ACC112 (cell line): ENCODE data around the gene RTRAF.

Experiments
- H2AFZ ChIP-seq: fragments of 200-600 bp; sonication (generic); one replicate; pipeline ENCODE4 v1.6.0; 2017; ENCODE audit warnings: antibody characterized with exemption, low read length; ENCODE audit not compliant: unreplicated experiment
- H3K27ac ChIP-seq: fragments of 200-600 bp; sonication (generic); 2 replicates; pipeline ENCODE4 v1.5.1; 2014; ENCODE audit warnings: low read depth, mild to moderate bottlenecking, antibody characterized with exemption, low read length, moderate library complexity
- H3K27me3 ChIP-seq: fragments of 200-600 bp; sonication (generic); 2 replicates; pipeline ENCODE4 v1.6.1; 2014; ENCODE audit warnings: mild to moderate bottlenecking, antibody characterized with exemption, low read length, moderate library complexity, mixed read lengths; ENCODE audit not compliant: insufficient read depth
- H3K36me3 ChIP-seq: fragments of 200-600 bp; sonication (generic); 2 replicates; pipeline ENCODE4 v1.6.1; 2016; ENCODE audit warnings: mild to moderate bottlenecking, antibody characterized with exemption, low read length, moderate library complexity, mixed read lengths; ENCODE audit not compliant: insufficient read depth
- H3K4me1 ChIP-seq: fragments of 200-600 bp; sonication (generic); one replicate; pipeline ENCODE4 v1.6.1; 2016; ENCODE audit warnings: low read length, mixed read lengths; ENCODE audit not compliant: insufficient read depth, unreplicated experiment, control insufficient read depth
- H3K4me3 ChIP-seq: fragments of 200-600 bp; sonication (generic); 2 replicates; pipeline ENCODE4 v1.5.1; 2014; ENCODE audit warnings: mild to moderate bottlenecking, low read depth, low read length
- H3K79me2 ChIP-seq: fragments of 200-600 bp; sonication (generic); one replicate; pipeline ENCODE4 v1.6.0; 2016; ENCODE audit warnings: low read length; ENCODE audit not compliant: control insufficient read depth, unreplicated experiment, insufficient read depth

RTRAF gene

GRCh38 chr14:52007637-52008036 is 18.3 kb downstream of the RTRAF start:
- Histone ChIP-seq H3K27me3 (no peaks in the 10 kb centered on the region), H3K79me2 (peaks cover 15% of the 10 kb centered on the region), H3K4me1 (peaks cover 42% of the 10 kb centered on the region), H3K27ac (peak overlapping the region; percentile 98; the same call in 1 of the 2 replicates), H3K36me3 (peaks cover 85% of the 10 kb centered on the region), H2AFZ (no peak overlapping the region), H3K4me3 (no peak overlapping the region)

DNA sequence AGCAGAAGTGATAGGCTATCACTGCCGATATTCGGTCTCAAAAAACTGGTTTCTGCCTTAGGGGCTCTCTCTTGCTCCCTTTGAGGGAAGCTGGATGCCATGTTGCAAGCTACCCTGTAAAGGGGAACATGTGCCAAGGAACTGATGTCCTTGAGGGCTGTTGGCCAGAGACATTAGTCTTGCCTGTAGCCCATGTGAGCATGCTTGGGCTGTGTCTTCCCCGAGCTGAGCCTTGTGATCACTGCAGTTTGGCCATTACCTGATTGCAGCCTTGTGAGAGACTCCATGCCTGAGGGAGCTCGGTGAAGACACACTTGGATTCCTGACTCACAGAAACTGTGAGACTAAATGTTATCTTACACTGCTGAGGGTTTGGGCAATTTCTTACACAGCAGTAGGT is 18.8 kb downstream of the RTRAF start:
- 0 out of 2 replicates have a peak overlapping the region, but pooled peaks have one; percentile 98 for H3K27ac ChIP-seq
- H3K27me3 ChIP-seq = no peaks in the 10 kb centered on the region
- peaks cover 13% of the 10 kb centered on the region for H3K79me2 ChIP-seq
- H3K4me1 ChIP-seq = peaks cover 42% of the 10 kb centered on the region
- no peak overlapping the region for H2AFZ ChIP-seq
- peaks cover 81% of the 10 kb centered on the region for H3K36me3 ChIP-seq
- no peak overlapping the region for H3K4me3 ChIP-seq

DNA sequence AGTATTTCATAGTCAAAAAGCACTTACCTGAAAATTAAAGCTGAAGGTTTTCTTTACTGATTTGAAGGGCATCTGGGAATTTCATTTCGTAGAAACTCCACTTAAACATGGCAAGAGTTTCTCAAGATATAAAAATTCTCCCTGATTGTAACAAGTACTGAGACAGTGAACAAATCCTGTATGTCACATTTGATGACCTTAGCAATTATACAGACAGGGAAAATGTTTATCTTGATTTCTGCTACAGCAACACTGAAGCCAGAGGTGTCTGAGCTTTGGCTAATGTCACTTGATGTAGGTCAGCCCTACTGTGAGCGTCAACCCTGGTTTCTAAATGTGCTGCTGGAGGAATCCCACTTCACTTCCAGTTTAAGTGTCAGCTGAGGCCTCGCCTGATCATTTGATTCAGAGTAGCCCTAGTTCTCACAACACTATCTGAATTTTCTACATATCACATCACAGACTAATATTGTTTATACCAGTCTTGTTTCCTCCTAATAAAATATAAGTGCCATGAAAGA is 20.9 kb downstream of the RTRAF start:
- peaks cover 71% of the 10 kb centered on the region for H3K36me3 ChIP-seq

DNA sequence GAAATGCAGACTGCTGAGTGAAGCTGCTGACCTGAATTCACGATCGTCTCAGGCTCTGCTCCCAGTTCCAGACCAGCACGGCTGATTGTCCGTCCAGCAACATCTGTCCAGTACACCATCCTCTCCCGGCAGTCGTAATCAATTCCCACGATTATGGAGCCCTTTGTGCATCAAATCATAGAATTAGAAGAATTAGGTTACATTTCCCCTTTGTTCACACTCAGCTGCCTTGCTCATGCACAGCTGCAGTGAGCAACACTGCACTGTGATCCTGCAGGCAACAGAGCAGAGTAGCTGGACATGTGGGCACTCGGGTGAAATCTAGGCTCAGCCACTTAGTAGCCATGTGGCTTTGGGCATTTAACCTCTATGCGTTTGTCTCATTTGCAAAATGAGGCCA is 22.2 kb downstream of the RTRAF start:
- Histone ChIP-seq H3K4me1 (peaks cover 30% of the 10 kb centered on the region), H2AFZ (no peak overlapping the region), H3K4me3 (no peak overlapping the region), H3K27ac (peak overlapping the region; percentile 67; the same call in 1 of the 2 replicates), H3K79me2 (peaks cover 6% of the 10 kb centered on the region), H3K27me3 (no peaks in the 10 kb centered on the region), H3K36me3 (peaks cover 58% of the 10 kb centered on the region)

More for the DNA sequence above, 20.9 kb downstream of the RTRAF start:
- peaks cover 33% of the 10 kb centered on the region for H3K4me1 ChIP-seq
- H3K27me3 ChIP-seq = no peaks in the 10 kb centered on the region
- H3K79me2 ChIP-seq = peaks cover 11% of the 10 kb centered on the region
- H3K27ac ChIP-seq = 0 out of 2 replicates have a peak overlapping the region, but pooled peaks have one; percentile 21
- H3K4me3 ChIP-seq = no peak overlapping the region
- no peak overlapping the region for H2AFZ ChIP-seq

- Histone ChIP-seq H2AFZ (no peak overlapping the region), H3K27me3 (no peaks in the 10 kb centered on the region), H3K4me3 (no peak overlapping the region), H3K27ac (peak overlapping the region; percentile 67), H3K4me1 (peaks cover 27% of the 10 kb centered on the region), H3K36me3 (peaks cover 47% of the 10 kb centered on the region), H3K79me2 (peaks cover under 1% of the 10 kb centered on the region)
Observed at GRCh38 chr14:52012635-52013034, 23.3 kb downstream of the RTRAF start.

GRCh38 chr14:52013984-52014600 is 24.7 kb downstream of the RTRAF start:
- Histone ChIP-seq H3K79me2 (no peaks in the 10 kb centered on the region), H3K4me1 (peaks cover 38% of the 10 kb centered on the region), H3K4me3 (no peak overlapping the region), H2AFZ (no peak overlapping the region), H3K27me3 (no peaks in the 10 kb centered on the region), H3K27ac (peak overlapping the region; percentile 67), H3K36me3 (peaks cover 44% of the 10 kb centered on the region)

GRCh38 chr14:52014601-52015267 is 25.4 kb downstream of the RTRAF start:
- Histone ChIP-seq H3K27ac (no peak overlapping the region), H3K27me3 (no peaks in the 10 kb centered on the region), H2AFZ (no peak overlapping the region), H3K4me1 (peaks cover 38% of the 10 kb centered on the region), H3K4me3 (no peak overlapping the region), H3K36me3 (peaks cover 45% of the 10 kb centered on the region), H3K79me2 (no peaks in the 10 kb centered on the region)

GRCh38 chr14:52015411-52016030 is 26.2 kb downstream of the RTRAF start:
- H3K4me3 ChIP-seq = no peak overlapping the region
- no peak overlapping the region for H2AFZ ChIP-seq
- H3K36me3 ChIP-seq = peaks cover 47% of the 10 kb centered on the region
- H3K79me2 ChIP-seq = no peaks in the 10 kb centered on the region
- H3K27ac ChIP-seq = 0 out of 2 replicates have a peak overlapping the region, but pooled peaks have one; percentile 6
- H3K27me3 ChIP-seq = no peaks in the 10 kb centered on the region
- H3K4me1 ChIP-seq = peaks cover 38% of the 10 kb centered on the region

DNA sequence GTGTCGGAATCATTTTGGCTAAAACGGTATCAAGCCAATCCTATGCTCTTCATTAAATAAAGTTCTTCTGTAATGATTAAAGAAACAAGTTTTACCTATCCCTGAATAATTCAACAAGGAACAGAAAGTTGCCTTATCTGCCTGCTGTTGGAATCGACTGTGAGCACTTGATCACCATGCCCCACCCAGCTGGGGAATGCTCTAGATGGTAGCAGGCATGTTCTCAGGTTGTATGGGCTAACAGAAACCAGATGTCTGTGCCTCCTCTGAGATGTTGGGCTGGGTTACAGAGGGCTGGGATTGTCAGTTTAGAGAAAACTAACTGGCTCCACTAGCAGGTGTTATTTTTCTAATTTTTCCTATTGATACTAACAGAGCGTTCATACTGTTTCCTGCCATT is 28.9 kb downstream of the RTRAF start:
- Histone ChIP-seq H3K4me1 (peaks cover 43% of the 10 kb centered on the region), H2AFZ (no peak overlapping the region), H3K27ac (peak overlapping the region; percentile 43; the same call in 1 of the 2 replicates)

DNA sequence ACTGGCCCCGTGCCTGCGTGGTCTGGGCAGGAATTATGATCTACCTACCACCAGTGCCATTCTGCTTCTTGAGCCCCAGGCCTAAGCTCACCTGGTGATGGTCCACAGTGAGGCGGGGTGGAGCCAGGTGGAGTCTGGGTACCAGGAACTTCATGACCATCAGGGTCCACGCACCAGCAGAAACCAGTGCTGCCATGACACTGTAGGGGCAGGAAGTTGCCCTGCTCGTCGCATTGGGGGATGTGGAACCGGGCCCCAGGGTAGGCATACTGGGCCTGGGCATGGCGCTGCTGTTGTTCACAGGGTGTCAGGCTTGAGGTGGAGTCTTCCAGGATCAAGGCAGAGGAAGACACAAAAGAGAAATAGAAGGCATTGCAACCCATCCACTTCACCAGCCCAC is 29.6 kb downstream of the RTRAF start:
- H3K36me3 ChIP-seq = peaks cover 53% of the 10 kb centered on the region
- H3K79me2 ChIP-seq = peaks cover 2% of the 10 kb centered on the region
- no peak overlapping the region for H3K4me3 ChIP-seq
- no peak overlapping the region for H3K27ac ChIP-seq
- H3K4me1 ChIP-seq = peaks cover 42% of the 10 kb centered on the region
- H3K27me3 ChIP-seq = no peaks in the 10 kb centered on the region
- no peak overlapping the region for H2AFZ ChIP-seq

More for the DNA sequence above, 28.9 kb downstream of the RTRAF start:
- Histone ChIP-seq H3K79me2 (peaks cover 2% of the 10 kb centered on the region), H3K27me3 (no peaks in the 10 kb centered on the region), H3K4me3 (no peak overlapping the region), H3K36me3 (peaks cover 52% of the 10 kb centered on the region)
